Mucosa of descending colon (tissue), 3 donors: Measurements from ENCODE around the gene PMEPA1. TPM values are rescaled to one million over a fixed set of nuclear protein-coding genes. Genes with fewer than 3 reads are reported as not detected.

Source experiments
- ATAC-seq: fragments of 200-7000 bp; cut with Tn5 transposase; one replicate; pipeline ENCODE4 v1.9.1; 2020; ENCODE audit warnings: mild to moderate bottlenecking, moderate library complexity
- DNase-seq, 3 donors: peaks; one replicate each; pipeline ENCODE4 v3.0.0-alpha.2; 2020
- H3K36me3 ChIP-seq: fragments of 200-600 bp; one replicate; pipeline ENCODE4 v1.8.0; 2021; ENCODE audit warnings: low read depth, mild to moderate bottlenecking
- H3K4me1 ChIP-seq: fragments of 200-600 bp; one replicate; pipeline ENCODE4 v1.8.0; 2021; ENCODE audit warnings: low read depth, mild to moderate bottlenecking
- H3K4me3 ChIP-seq: fragments of 200-600 bp; one replicate; pipeline ENCODE4 v1.8.0; 2021; ENCODE audit warnings: mild to moderate bottlenecking
- H3K9me3 ChIP-seq: fragments of 200-600 bp; one replicate; pipeline ENCODE4 v1.8.0; 2021; ENCODE audit warnings: mild to moderate bottlenecking
- CTCF ChIP-seq: fragments of 200-600 bp; IDR thresholded peaks from one replicate; pipeline ENCODE4 v1.8.0; 2022; ENCODE audit warnings: antibody characterized with exemption, mild to moderate bottlenecking
- intact Hi-C, 2 donors: fragments of 100-400 bp; cut with DNase I in 1 of 2; cut with micrococcal nuclease in 1 of 2; formaldehyde crosslinking; loops; one replicate each; pipeline versions ENCODE4 v1.11.0 to v1.11.1; 2022; cut with DNase I, micrococcal nuclease
- total RNA-seq, 3 donors: library from RNA; stranded (reverse); fragmentation: NEBNext Ultra II Directional in 2 of 3; extraction: Animal tissue kit (Norgen Biotek cat#: 25700) in 2 of 3; gene quantifications; one replicate each; pipeline versions ENCODE4 v1.2.1 to v1.2.4, GENCODE V29; 2021 to 2023
- donor health status: DM: no; HTN: no; CAD: no; lungs with moderate emphysema.
- donor health status: DM: no; HTN: no; CAD: no.
- donor health status: DM: no; HTN: yes; CAD: no.

Gene PMEPA1
- total RNA-seq, 3 donors from 2014 or later: 18.5 to 35.5 (median 23.5) TPM

DNA sequence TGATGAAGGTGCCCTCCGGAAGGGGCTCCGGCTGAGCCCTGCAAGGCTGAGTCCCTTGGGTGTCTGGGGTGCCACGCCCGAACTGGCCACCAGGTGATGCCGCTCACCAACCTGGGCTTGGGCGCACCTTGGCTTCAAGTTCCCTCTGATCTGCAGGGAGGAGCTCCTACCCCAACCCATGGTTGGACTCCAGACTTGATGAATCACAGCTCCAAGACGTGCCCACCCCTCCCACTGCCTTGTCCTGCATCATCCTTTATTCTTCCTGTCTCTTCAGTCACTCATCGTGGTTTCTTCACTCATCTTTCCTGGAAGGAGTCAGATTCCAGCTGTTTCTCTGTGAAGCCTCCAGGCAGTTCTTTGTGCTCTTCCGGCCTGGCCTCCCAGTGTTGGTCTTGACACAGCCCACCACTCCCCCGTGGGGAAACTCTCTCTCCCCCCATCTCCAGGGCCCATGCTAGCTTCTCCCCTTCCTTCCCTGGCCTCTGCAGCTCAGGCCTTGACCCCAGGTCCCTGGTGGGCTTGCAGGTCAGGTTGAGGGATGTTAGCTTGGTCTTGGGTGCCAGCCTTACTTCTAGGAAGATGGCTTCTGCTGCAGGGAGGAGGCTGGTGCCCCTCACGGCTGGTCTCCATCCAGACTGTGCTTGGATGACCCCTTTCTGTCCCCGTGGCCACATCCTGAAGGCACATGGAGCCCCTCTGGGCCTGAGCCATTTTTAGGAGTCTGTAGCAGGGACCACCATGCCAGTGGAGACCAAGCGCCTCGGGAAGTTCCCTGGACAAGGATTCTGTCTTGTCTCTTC is 87.0 kb downstream of the PMEPA1 start:
- ATAC-seq: peak; percentile 57
- DNase-seq: peak; percentile 81 to 83 (median 82)
- peaks cover 4% of the 10 kb centered on the region for H3K9me3 ChIP-seq

GRCh38 chr20:57622201-57622570 is 87.6 kb downstream of the PMEPA1 start:
- TF ChIP-seq CTCF: no peak
- Histone ChIP-seq H3K36me3 (no peaks in the 10 kb centered on the region), H3K4me1 (peaks cover 11% of the 10 kb centered on the region), H3K4me3 (no peak overlapping the region), H3K9me3 (peaks cover 4% of the 10 kb centered on the region)
- ATAC-seq (no peak), DNase-seq (no peak)
- intact Hi-C loops: no loop called here

More for the DNA sequence above, 87.0 kb downstream of the PMEPA1 start:
- peaks cover 11% of the 10 kb centered on the region for H3K4me1 ChIP-seq
- no peaks in the 10 kb centered on the region for H3K36me3 ChIP-seq
- H3K4me3 ChIP-seq: no peak overlapping the region
- peak; percentile 70 for TF ChIP-seq CTCF
- intact Hi-C loops: no loop called here

DNA sequence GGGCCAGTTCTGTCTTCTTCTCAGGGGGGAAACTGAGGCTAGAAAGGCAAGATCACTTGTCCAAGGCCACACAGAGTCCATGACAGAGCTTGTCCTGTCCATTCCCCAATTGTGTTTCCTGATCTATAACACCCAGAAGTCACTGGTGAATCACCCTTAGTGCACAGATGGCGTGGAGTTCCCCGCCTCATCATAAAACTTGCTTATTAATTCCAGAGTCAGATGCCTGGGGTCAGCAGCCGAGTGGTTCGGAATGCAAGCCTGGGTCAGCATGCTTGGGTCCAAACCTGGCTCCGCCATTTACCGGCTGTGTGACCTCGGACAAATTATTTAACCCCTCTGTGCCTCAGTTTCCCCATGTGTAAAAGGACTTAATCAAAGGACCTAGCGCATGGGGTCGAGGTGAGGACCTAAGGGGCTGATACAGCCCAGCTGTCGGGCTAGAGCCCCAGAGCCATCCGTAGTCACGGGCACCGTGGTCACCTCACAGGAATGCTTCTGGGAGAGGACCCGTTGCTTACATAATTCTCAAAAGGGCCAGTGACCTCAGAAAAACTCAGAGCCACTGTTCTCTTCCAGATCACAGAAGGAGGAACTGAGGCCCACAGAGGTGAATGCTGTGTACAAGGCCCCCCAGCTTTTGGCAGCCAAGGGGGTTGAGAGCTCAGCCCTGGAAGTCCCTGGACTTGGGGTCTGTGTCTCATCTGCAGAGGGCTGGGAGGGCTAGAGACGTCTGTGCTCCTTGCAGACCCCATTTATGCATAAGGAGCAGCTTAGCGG is 88.2 kb downstream of the PMEPA1 start:
- TF ChIP-seq CTCF: no peak
- Histone ChIP-seq H3K36me3 (no peaks in the 10 kb centered on the region), H3K4me1 (peaks cover 11% of the 10 kb centered on the region), H3K9me3 (peaks cover 4% of the 10 kb centered on the region), H3K4me3 (no peak overlapping the region)
- DNase-seq: no peak
- intact Hi-C loops: no loop called here
- ATAC-seq: peak; percentile 26

DNA sequence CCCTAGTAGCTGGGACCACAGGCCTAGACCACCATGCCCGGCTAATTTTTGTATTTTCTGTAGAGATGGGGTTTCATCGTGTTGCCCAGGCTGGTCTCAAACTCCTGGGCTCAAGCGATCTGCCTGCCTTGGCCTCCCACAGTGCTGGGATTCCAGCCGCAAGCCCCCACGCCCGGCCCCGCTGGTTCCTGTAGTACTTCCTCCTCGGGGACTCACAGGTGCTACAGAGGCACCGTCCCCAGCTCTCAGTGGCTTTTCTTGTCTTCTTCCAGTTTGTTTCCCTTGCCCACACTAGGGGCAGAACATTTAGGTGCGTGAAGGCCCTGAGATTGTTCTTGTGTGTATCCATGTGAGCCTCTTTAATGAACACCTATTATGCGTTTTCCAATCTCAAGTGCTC is 88.8 kb downstream of the PMEPA1 start:
- peaks cover 4% of the 10 kb centered on the region for H3K9me3 ChIP-seq
- no peak for TF ChIP-seq CTCF
- intact Hi-C loops: no loop called here
- ATAC-seq: no peak
- peaks cover 11% of the 10 kb centered on the region for H3K4me1 ChIP-seq
- DNase-seq: no peak
- no peaks in the 10 kb centered on the region for H3K36me3 ChIP-seq
- no peak overlapping the region for H3K4me3 ChIP-seq

DNA sequence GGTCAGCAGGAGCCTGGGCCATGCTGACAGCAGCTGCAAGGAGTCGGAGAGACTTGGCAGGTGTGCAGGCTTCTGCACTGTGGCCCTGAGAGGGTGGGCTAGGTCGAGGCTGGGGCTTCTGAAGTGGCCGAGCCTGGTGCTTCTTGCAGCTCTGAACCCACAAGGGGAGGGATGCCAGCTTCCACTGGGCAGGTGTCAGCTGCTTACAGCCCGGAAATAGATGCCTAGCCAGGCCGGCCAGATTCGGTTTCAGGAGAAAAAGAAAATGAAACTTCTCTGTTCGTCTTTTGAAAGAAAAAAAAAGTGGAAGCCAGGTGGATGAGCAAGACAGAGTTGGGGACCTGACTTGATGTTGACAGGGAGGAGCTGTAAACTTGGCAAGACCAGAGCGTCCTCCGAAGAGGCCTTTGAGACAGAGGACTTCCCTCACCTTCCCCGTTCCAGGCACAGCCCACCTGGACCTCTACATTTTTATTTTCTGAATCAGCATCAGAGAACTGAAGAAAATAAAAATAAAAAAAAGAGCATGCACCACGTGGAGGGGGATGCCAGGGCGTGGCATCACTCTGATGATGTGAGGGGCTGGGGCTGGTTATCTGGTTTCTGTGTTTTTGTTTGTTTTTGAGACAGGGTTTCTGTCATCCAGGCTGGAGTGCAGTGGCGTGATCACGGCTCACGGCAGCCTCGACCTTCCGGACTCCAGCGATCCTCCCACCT is 89.4 kb downstream of the PMEPA1 start, which contains the start of gene ZBP1:
TSS of gene ZBP1 (minus strand) at position 153 of the 717 bp plus-strand sequence. CDS start at position 22, 131 bp downstream.
- intact Hi-C loops: no loop called here
- Histone ChIP-seq H3K4me3 (no peak within 1 kb of the TSS), H3K9me3 (peaks cover 3% of the 10 kb centered on the region), H3K36me3 (no peaks in the 10 kb centered on the region), H3K4me1 (peaks cover 11% of the 10 kb centered on the region)
- peak; percentile 61 for ATAC-seq
- peak; percentile 77 to 88 (median 77) for DNase-seq
- TF ChIP-seq CTCF: no peak
